GM18520 (cell line): ENCODE measurements around the gene ZNF337.
"Not testable (repeated sequence)": the region's sequence is repeated elsewhere in the genome, so short reads cannot be mapped to it uniquely, and the experiment has no call there.

Experiments used
- ATAC-seq: cut with Tn5 transposase; IDR thresholded peaks from one replicate; pipeline ENCODE4 v1.9.1; 2021; ENCODE audit not compliant: unreplicated experiment

Gene ZNF337

GRCh38 chr20:25695532-25696370 lies 902 bp downstream of the ZNF337 start:
- ATAC-seq: no peak

- ATAC-seq: no peak
Observed at GRCh38 chr20:25692499-25692898, 4.2 kb downstream of the ZNF337 start.

GRCh38 chr20:25690427-25690826 lies 6.2 kb downstream of the ZNF337 start:
- ATAC-seq: no peak

GRCh38 chr20:25686081-25687067 lies 10.3 kb downstream of the ZNF337 start:
- peak; percentile 8 for ATAC-seq

GRCh38 chr20:25685276-25686080 lies 11.2 kb downstream of the ZNF337 start:
- peak; percentile 84 for ATAC-seq

DNA sequence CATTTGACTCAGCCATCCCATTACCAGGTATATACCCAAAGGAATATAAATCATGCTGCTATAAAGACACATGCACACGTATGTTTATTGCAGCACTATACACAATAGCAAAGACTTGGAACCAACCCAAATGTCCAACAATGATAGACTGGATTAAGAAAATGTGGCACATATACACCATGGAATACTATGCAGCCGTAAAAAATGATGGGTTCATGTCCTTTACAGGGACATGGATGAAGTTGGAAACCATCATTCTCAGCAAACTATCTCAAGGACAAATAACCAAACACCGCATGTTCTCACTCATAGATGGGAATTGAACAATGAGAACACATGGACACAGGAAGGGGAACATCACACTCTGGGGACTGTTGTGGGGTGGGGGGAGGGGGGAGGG lies 12.8 kb downstream of the ZNF337 start:
- ATAC-seq: not testable (repeated sequence)

- ATAC-seq: no peak
Observed at GRCh38 chr20:25683050-25683449, 13.6 kb downstream of the ZNF337 start.

GRCh38 chr20:25676164-25676809 lies 20.4 kb downstream of the ZNF337 start:
- ATAC-seq: no peak

GRCh38 chr20:25675161-25675560 lies 21.5 kb downstream of the ZNF337 start:
- no peak for ATAC-seq

DNA sequence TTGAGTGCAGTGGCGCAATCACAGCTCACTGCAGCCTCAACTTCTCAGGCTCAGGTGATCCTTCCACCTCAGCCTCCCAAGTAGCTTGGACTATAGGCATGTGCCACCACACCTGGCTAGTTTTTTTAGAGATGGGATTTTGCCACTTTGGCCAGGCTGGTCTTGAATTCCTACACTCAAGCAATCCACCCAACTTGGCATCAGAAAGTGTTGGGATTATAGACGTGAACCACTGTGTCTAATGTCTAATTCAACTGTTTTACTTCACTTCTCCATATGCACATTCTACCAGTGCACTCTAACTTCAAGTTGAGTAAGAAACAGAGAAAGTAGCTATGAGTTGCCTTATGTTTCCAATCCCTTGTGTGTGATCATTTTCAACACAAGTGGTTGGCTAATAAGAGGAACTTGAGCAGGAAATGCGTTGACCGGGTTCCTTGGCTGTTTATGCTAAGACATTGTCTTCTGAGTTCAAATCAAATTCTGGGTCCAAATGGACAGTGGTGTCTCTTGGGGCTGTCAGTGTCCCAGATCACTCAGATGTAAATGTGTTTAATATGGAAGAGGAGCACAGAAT lies 23.9 kb downstream of the ZNF337 start:
- no peak for ATAC-seq

GRCh38 chr20:25669826-25670422 lies 26.7 kb downstream of the ZNF337 start:
- no peak for ATAC-seq

GRCh38 chr20:25668446-25668845 lies 28.2 kb downstream of the ZNF337 start:
- no peak for ATAC-seq

DNA sequence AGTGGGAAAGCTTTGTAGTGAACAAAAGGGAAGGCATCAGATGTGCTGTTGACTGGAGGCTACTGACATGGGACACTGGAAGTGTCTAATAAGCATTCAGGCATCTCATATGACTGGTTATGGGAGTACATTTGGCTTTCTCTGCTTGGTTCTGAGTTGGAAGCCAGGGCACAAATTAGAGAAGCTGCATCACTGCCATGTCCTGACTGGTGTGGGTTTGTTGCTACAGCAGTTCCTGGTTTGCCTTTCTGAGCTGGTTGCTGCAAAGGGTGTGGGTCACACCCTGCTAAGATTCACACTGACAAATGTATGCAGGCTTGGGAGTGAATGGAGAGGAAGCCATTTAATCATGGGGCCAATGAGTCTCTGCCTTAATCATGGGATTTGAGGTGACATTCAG lies 36.7 kb downstream of the ZNF337 start:
- no peak for ATAC-seq

DNA sequence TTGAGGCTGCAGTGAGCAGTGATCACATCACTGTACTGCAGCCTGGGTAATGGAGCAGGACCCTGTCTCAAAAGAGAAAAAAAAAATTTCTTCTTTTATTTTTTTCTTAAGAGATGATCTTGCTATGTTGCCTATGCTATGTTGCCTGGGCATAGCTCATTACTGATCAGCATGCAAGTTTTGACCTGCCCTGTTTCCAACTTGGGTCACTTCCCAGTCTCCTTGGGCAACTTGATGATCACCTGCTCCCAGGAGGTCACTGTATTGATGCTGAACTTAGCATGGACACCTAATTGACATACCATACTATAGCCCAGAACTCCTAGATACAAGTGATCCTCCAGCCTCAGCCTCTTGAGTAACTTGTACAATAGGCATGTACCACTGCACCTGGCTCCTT lies 42.2 kb downstream of the ZNF337 start:
- ATAC-seq: no peak

GRCh38 chr20:25652866-25653265 lies 43.8 kb downstream of the ZNF337 start:
- ATAC-seq: not testable (repeated sequence)

DNA sequence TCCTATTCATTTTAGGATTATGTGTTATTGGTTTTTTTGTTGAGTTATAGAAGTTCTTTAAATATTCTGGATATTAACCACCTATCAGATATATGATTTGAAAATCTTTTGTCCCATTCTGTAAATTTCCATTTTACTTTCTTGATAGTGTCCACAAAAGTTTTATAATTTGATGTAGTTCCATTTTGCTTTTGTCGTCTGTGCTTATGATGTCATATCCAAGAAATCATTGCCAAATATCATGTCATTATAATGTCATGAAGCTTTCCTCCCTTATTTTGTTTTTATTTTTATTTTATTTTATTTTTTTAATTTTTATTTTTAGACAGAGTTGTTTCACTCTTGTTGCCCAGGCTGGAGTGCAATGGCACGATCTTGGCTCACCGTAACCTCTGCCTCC lies 51.8 kb downstream of the ZNF337 start:
- no peak for ATAC-seq

DNA sequence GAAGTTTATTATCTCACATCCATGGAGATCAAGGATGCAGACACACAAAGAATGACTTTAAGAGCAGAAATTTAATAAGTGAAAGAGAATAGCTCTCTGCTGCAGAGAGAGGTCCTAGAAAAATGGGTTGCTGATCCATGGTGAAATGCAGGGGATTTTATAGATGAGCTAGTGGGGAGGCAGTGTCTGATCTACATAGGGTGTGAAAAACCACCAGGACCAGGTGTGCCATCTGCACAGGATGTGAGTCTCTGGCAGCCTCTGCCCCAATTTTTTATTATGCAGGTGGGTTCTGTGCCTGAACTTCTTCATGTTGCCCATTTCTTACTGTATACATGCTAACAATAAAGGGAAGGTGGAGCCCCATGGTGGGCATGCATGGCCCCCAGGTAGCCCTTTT lies 52.9 kb downstream of the ZNF337 start:
- peak; percentile 77 for ATAC-seq

DNA sequence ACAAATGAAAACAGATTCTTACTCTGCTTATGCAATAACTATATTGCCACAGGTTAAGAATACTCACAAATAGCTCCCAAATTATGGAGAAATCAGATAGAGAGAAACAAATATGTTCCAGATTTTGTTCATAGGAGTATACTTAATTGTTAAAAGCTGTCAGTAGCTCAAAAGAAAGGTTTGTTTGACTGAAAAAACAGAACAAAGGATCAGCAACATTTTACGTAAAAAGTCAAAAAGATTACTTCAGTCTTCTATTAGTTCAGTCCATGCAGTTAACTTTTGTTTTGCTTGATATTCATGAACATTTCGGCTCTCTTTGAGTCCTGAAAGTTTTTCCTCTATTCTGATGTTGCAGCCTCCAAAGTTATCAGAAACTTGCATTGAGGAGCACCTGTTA lies 59.4 kb downstream of the ZNF337 start:
- no peak for ATAC-seq

DNA sequence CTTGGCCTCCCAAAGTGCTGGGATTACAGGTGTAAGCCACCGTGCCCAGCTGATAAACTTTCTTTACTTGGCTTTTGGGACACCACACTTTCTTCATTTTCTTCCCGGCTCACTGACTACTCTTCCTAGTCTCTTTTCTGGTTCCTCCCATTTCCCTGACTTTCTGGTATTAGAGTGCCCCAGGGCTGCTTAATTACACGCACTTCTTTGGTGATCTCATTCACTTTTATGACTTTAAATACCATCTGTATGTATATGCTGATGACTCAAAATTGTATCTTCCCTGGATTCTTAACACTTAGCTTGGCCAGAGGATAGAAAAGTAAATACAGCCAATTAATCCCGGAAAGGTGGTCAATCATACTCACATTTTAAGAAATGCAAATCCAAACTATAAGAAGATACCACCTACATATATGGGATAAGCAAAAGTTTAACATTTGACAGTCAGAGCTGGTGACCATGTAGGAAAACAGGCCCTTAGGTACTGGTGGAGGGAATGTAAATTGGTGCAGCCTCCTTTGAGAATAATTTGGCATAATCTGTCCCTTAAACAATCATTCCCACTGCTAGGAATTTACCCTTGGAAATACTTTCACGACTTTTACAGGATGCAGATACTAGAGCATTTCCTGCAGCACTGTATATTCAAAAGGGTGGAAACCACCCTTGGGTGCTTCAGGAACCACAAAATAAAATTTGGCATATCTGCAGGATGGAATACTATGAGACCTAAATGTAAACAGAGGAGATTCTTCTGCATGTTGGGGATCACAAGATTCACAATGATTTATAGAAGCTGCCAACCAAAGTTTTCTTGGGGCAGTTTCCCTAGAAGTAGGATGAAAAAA lies 63.5 kb downstream of the ZNF337 start:
- no peak for ATAC-seq
